HG03439 (cell line): ENCODE data around the gene KLHL34.

Experiments used
- ATAC-seq: cut with Tn5 transposase; IDR thresholded peaks from one replicate; pipeline ENCODE4 v1.9.1; 2021; ENCODE audit warnings: mild to moderate bottlenecking, moderate library complexity; ENCODE audit not compliant: unreplicated experiment

The KLHL34 gene

GRCh38 chrX:21656587-21657317, 1.4 kb downstream of the KLHL34 start:
- ATAC-seq = no peak

- ATAC-seq = no peak
Measured at GRCh38 chrX:21655901-21656586, 2.1 kb downstream of the KLHL34 start.

GRCh38 chrX:21645886-21646285, 12.2 kb downstream of the KLHL34 start:
- ATAC-seq = no peak

- ATAC-seq = no peak
Measured at GRCh38 chrX:21645431-21645830, 12.7 kb downstream of the KLHL34 start.

GRCh38 chrX:21639775-21640174, 18.4 kb downstream of the KLHL34 start:
- no peak for ATAC-seq

GRCh38 chrX:21638311-21638710, 19.8 kb downstream of the KLHL34 start:
- no peak for ATAC-seq

- no peak for ATAC-seq
Measured at GRCh38 chrX:21632027-21632426, 26.1 kb downstream of the KLHL34 start.

GRCh38 chrX:21623778-21624501, 34.2 kb downstream of the KLHL34 start:
- no peak for ATAC-seq

- ATAC-seq = no peak
Measured at GRCh38 chrX:21620234-21620633, 37.9 kb downstream of the KLHL34 start.

GRCh38 chrX:21616386-21616785, 41.7 kb downstream of the KLHL34 start:
- ATAC-seq = no peak

- ATAC-seq = no peak
Measured at GRCh38 chrX:21612154-21612553, 46.0 kb downstream of the KLHL34 start.

GRCh38 chrX:21610168-21610567, 48.0 kb downstream of the KLHL34 start:
- ATAC-seq = no peak

- no peak for ATAC-seq
Measured at GRCh38 chrX:21606002-21606401, 52.1 kb downstream of the KLHL34 start.
